ENCODE measurements around the gene SRCIN1. TPM values are rescaled to one million over a fixed set of nuclear protein-coding genes. Genes with fewer than 3 reads are reported as not detected.

Gene SRCIN1
- total RNA-seq, 4 donors from 2014 or later = 0.44 to 5.4 (median 1.5) TPM

DNA sequence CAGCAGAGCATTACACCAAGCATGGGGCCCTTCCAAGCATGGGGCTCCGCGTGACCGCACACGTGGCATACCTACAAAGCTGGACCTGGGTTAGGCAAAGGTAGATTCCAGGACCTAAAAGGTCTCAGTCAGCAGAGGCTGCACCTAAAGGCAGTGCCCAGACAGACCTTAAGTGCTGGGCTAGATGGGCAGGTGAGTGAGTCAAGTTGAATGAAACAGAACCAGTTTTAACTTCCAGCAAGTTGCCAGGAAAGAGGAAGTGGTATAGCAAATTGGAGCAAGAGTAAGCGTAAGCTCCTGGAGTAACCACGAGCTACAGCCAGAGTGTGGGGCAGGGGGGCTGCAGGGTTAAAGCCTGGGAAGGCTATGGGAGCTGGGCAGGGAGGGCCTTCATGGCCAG is 49.5 kb downstream of the SRCIN1 start:
- Histone ChIP-seq H3K27ac (no peak overlapping the region), H3K27me3 (peaks cover 0 to 15% of the 10 kb centered on the region in 2 donors), H3K4me3 (no peak overlapping the region), H3K36me3 (no peaks in the 10 kb centered on the region), H3K9me3 (no peaks in the 10 kb centered on the region), H3K4me1 (peaks cover 0 to 31% (median 16%) of the 10 kb centered on the region in 4 donors)
- DNase-seq (ENCODE audit: low spot score in 2 of 2) = no peak
- TF ChIP-seq POLR2A (IDR thresholded peaks at IDR 0.05) (no peak), EP300 (IDR thresholded peaks at IDR 0.05) (no peak)
- TF ChIP-seq, protein P1, sequence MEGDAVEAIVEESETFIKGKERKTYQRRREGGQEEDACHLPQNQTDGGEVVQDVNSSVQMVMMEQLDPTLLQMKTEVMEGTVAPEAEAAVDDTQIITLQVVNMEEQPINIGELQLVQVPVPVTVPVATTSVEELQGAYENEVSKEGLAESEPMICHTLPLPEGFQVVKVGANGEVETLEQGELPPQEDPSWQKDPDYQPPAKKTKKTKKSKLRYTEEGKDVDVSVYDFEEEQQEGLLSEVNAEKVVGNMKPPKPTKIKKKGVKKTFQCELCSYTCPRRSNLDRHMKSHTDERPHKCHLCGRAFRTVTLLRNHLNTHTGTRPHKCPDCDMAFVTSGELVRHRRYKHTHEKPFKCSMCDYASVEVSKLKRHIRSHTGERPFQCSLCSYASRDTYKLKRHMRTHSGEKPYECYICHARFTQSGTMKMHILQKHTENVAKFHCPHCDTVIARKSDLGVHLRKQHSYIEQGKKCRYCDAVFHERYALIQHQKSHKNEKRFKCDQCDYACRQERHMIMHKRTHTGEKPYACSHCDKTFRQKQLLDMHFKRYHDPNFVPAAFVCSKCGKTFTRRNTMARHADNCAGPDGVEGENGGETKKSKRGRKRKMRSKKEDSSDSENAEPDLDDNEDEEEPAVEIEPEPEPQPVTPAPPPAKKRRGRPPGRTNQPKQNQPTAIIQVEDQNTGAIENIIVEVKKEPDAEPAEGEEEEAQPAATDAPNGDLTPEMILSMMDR (IDR thresholded peaks at IDR 0.05) = no peak
- WGBS, 2 donors = 86 to 92% methylated on average over 6 of the region's 6 CpGs

DNA sequence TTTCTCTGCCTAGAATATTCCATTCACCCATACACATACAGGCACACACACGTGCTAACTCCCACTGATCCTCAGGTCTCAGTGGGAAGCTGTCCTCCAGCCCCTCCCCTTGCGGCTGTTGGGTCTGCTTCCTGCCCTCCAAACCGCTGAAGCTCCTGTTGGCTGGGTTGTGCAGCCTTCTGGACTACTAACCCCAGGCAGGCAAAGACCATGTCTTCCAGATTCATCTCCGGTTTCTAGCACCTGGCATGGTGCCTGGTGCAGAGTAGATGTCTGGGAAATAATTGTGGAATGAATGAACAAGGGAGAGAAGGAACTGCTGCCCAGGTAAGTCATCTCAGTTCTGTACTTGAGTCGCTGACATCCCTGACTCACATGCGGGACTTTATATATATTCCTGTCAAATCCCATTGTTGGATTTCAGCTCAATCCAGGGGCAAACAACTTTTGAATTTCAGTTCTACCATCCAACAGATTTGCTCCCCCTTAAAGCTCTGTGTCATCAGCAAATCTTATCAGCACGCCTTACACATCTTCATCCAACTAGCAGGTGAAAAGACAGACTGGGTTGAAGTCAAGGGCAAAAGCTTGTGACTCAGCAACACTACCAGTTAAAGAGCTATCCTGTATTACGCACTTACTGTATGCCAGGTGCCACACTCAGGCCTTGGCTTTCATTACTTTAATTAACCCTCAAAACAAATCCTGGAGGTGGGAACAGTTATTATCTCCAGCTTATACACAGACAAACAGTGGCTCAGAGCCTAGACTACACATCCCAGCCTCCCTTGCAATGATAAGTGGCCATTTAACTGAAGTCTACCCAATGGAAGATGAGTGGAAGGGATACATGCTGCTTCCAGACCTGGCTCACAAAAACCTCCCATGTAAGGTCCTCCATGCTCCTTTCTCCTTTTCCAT is 51.1 kb downstream of the SRCIN1 start:
- no peak overlapping the region for H3K4me3 ChIP-seq
- WGBS, 2 donors = 76 to 80% methylated on average over 8 of the region's 8 CpGs
- no peak overlapping the region for H3K27ac ChIP-seq
- TF ChIP-seq EP300 (IDR thresholded peaks at IDR 0.05) (no peak), POLR2A (IDR thresholded peaks at IDR 0.05) (no peak)
- TF ChIP-seq, protein P1 (IDR thresholded peaks at IDR 0.05) = no peak
- DNase-seq (ENCODE audit: low spot score in 2 of 2) = no peak
- no peaks in the 10 kb centered on the region for H3K9me3 ChIP-seq
- peaks cover 0 to 3% of the 10 kb centered on the region in 2 donors for H3K27me3 ChIP-seq
- H3K36me3 ChIP-seq = no peaks in the 10 kb centered on the region
- peaks cover 0 to 26% (median 15%) of the 10 kb centered on the region in 4 donors for H3K4me1 ChIP-seq

DNA sequence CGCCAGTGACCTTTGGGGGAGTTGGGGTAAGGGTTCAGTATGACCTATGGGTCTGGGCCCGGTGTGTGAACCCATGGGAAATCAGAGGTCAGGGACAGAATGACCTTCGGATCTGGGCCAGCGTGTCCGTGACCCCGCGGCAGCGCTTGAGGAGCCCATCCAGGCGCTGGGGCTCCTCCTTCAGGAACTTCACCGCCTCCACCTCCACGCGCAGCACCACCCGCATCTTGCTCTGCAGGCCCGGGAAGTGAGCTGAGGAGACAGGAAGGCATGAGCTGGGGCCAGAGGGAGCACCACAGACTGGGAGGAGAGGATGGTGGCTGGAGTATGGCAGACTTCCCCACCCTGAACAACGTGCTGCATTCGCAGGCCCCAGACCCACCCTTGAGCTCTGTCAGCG is 53.4 kb downstream of the SRCIN1 start:
- no peak overlapping the region for H3K27ac ChIP-seq
- TF ChIP-seq, protein P1 (IDR thresholded peaks at IDR 0.05) = no peak
- no peak for TF ChIP-seq POLR2A (IDR thresholded peaks at IDR 0.05)
- TF ChIP-seq EP300 (IDR thresholded peaks at IDR 0.05) = no peak
- H3K4me3 ChIP-seq = no peak overlapping the region
- peaks cover 0 to 3% (median under 1%) of the 10 kb centered on the region in 4 donors for H3K4me1 ChIP-seq
- H3K27me3 ChIP-seq = peaks cover 0 to 3% of the 10 kb centered on the region in 2 donors
- no peaks in the 10 kb centered on the region for H3K36me3 ChIP-seq
- H3K9me3 ChIP-seq = no peaks in the 10 kb centered on the region
- DNase-seq (ENCODE audit: low spot score in 2 of 2) = no peak
- WGBS, 2 donors = 88 to 92% methylated on average over 11 to 17 of the region's 17 CpGs

DNA sequence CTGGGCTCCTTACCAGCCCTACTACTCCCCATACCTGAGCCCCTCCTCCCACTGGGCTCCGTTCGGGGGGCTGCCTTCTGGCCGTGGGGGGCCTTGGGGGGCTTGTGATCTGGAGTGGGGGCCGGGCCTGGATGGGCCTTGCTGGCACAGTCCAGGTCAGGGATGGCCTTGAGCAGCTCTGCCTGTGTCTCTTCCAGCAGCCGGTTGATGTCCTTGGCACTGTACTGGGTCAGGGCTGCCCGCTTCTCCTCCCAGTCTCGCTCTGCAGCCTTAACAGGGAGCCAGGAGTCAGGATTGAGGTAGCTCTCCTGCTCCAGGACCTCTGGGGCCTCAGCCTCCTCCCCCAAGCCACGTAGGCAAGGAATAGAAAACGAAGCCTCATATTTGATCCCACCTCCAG is 54.6 kb downstream of the SRCIN1 start:
- no peak for DNase-seq (ENCODE audit: low spot score in 2 of 2)
- TF ChIP-seq EP300 (IDR thresholded peaks at IDR 0.05) (no peak), POLR2A (IDR thresholded peaks at IDR 0.05) (no peak)
- TF ChIP-seq, protein P1 (IDR thresholded peaks at IDR 0.05) = no peak
- H3K4me3 ChIP-seq = no peak overlapping the region
- WGBS, 2 donors = 84 to 90% methylated on average over 6 to 9 of the region's 9 CpGs
- H3K36me3 ChIP-seq = no peaks in the 10 kb centered on the region
- H3K9me3 ChIP-seq = no peaks in the 10 kb centered on the region
- no peak overlapping the region for H3K27ac ChIP-seq
- no peaks in the 10 kb centered on the region for H3K4me1 ChIP-seq
- H3K27me3 ChIP-seq = peaks cover 0 to 3% of the 10 kb centered on the region in 2 donors

DNA sequence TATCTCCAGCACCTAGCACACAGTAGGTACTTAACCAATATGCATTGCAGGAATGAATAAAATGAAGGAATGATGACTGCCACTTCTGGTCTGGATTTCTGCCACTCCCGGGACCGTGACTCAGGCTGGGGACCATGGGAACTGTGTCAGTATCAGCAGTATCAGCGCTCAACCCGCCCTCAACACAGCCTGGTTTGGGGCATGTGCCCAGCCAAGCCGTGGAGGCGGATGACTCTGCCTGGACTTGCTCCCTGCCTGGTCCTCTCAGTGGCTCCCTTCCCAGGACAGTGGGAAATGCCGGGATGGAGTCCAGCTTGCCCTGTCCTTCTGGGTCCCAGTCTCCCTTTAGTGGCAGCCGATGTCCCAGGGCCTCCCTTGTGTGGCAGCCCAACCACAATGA is 55.1 kb downstream of the SRCIN1 start:
- peaks cover 0 to 3% of the 10 kb centered on the region in 2 donors for H3K27me3 ChIP-seq
- no peaks in the 10 kb centered on the region for H3K9me3 ChIP-seq
- 59 to 69% methylated on average over 7 to 8 of the region's 8 CpGs for WGBS, 2 donors
- no peak overlapping the region for H3K4me3 ChIP-seq
- TF ChIP-seq POLR2A (IDR thresholded peaks at IDR 0.05) (no peak), EP300 (IDR thresholded peaks at IDR 0.05) (no peak)
- TF ChIP-seq, protein P1 (IDR thresholded peaks at IDR 0.05) = no peak
- no peaks in the 10 kb centered on the region for H3K4me1 ChIP-seq
- H3K27ac ChIP-seq = no peak overlapping the region
- H3K36me3 ChIP-seq = no peaks in the 10 kb centered on the region
- DNase-seq (ENCODE audit: low spot score in 2 of 2) = no peak
